NCI-H187 treated with DMSO at 0.1 percent for 48 hours (cell line): Measurements from ENCODE around the gene SPRING1.

Source experiments
- DNase-seq: peaks from one replicate; lab custom pipeline; 2025; lab: John Stamatoyannopoulos, UW

Gene SPRING1

GRCh38 chr12:116708826-116709756 lies 28.8 kb downstream of the SPRING1 start:
- DNase-seq, result peak; percentile 63

GRCh38 chr12:116707751-116708150 lies 30.1 kb downstream of the SPRING1 start:
- DNase-seq, result no peak

- DNase-seq, result no peak
These were observed 34.6 kb downstream of the SPRING1 start for GRCh38 chr12:116703214-116703795.

- DNase-seq, result no peak
These were observed 36.4 kb downstream of the SPRING1 start for GRCh38 chr12:116701432-116701831.

- DNase-seq, result no peak
These were observed 37.8 kb downstream of the SPRING1 start for GRCh38 chr12:116700066-116700465.

- DNase-seq, result no peak
These were observed 39.3 kb downstream of the SPRING1 start for GRCh38 chr12:116698554-116699075.

- DNase-seq, result no peak
These were observed 39.8 kb downstream of the SPRING1 start for GRCh38 chr12:116698116-116698515.

- DNase-seq, result no peak
These were observed 40.2 kb downstream of the SPRING1 start for GRCh38 chr12:116697716-116698115.

- DNase-seq, result no peak
These were observed 40.6 kb downstream of the SPRING1 start for GRCh38 chr12:116697305-116697704.

GRCh38 chr12:116695464-116695725 lies 42.5 kb downstream of the SPRING1 start:
- DNase-seq, result no peak

- DNase-seq, result no peak
These were observed 43.0 kb downstream of the SPRING1 start for GRCh38 chr12:116694653-116695463.

- DNase-seq, result peak; percentile 64
These were observed 44.3 kb downstream of the SPRING1 start for GRCh38 chr12:116693286-116694227.

GRCh38 chr12:116692605-116693004 lies 45.3 kb downstream of the SPRING1 start:
- no peak for DNase-seq

GRCh38 chr12:116691636-116692035 lies 46.2 kb downstream of the SPRING1 start:
- no peak for DNase-seq

- DNase-seq, result no peak
These were observed 46.7 kb downstream of the SPRING1 start for GRCh38 chr12:116691205-116691604.

- DNase-seq, result no peak
These were observed 47.7 kb downstream of the SPRING1 start for GRCh38 chr12:116689979-116690744.

GRCh38 chr12:116689521-116689920 lies 48.3 kb downstream of the SPRING1 start:
- DNase-seq, result no peak
